ENCODE measurements around the gene ZNF778. TPM values are rescaled to one million over a fixed set of nuclear protein-coding genes. Genes with fewer than 3 reads are reported as not detected.

ZNF778 gene
- total and polyA plus RNA-seq, 2 donors (not counting 1 experiment from before 2014, with no cell fraction given) = 2.2 to 13.4 TPM

DNA sequence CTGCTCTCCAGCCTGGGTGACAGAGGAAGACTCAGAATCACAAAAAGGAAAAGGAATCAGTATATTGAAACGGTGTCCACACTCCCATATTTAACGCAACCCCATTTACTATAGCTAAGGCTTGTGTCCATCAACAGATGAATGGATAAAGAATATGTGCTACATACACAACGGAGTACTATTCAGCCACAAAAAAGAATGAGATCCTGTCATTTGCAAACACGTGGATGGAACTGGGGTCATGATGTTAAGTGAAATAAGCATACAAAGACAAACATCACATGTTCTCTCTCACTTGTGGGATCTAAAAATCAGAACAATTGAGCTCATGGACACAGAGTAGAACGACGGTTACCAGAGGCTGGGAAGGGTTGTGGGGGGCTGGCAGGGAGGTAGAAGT, 55.1 kb downstream of the ZNF778 start:
- Histone ChIP-seq H3K27ac (ENCODE audit: low read length in 2 of 2) (no peak overlapping the region), H2AFZ (ENCODE audit: insufficient read depth, low read depth, low read length, poor library complexity, severe bottlenecking) (no peak overlapping the region), H3K79me2 (ENCODE audit: control insufficient read depth, insufficient read depth, low read length) (peaks cover 53% of the 10 kb centered on the region), H3K9me3 (ENCODE audit: control extremely low read depth in 1 of 3, control insufficient read depth in 2 of 3, insufficient read depth in 1 of 3, low read length in 2 of 3) (no peaks in the 10 kb centered on the region), H3K9ac (ENCODE audit: low read length) (no peak overlapping the region), H3K4me1 (ENCODE audit: control insufficient read depth in 2 of 2, insufficient read depth in 2 of 2, low read length in 2 of 2) (no peaks in the 10 kb centered on the region), H3K4me3 (ENCODE audit: control extremely low read depth in 1 of 5, extremely low read depth in 1 of 5, insufficient read depth in 1 of 5, low read depth in 2 of 5, low read length in 4 of 5) (no peak overlapping the region), H4K20me1 (ENCODE audit: control insufficient read depth, insufficient read depth, low read length, poor library complexity, severe bottlenecking) (peaks cover 79% of the 10 kb centered on the region), H3K27me3 (replicated peaks in 1 of 4; ENCODE audit: control extremely low read depth in 1 of 4, control insufficient read depth in 3 of 4, insufficient read depth in 4 of 4, low read length in 3 of 4) (no peaks in the 10 kb centered on the region), H3K4me2 (replicated peaks; ENCODE audit: low read depth, low read length, poor library complexity, severe bottlenecking) (no peak overlapping the region), H3K36me3 (replicated peaks in 1 of 2; ENCODE audit: control extremely low read depth in 1 of 2, control insufficient read depth in 1 of 2, extremely low read depth in 1 of 2, insufficient read depth in 2 of 2, low read length in 1 of 2) (peaks cover 5 to 74% of the 10 kb centered on the region in 2 experiments)
- H3K27me3 Mint-ChIP-seq = no peaks in the 10 kb centered on the region
- DNase-seq (no peak), ATAC-seq (ENCODE audit: low read depth) (no peak)
- TF ChIP-seq EZH2 (IDR thresholded peaks at IDR 0.05; ENCODE audit: borderline replicate concordance, insufficient read depth, low read depth, low read length, poor library complexity, severe bottlenecking) = no peak
- TF ChIP-seq, protein P1, sequence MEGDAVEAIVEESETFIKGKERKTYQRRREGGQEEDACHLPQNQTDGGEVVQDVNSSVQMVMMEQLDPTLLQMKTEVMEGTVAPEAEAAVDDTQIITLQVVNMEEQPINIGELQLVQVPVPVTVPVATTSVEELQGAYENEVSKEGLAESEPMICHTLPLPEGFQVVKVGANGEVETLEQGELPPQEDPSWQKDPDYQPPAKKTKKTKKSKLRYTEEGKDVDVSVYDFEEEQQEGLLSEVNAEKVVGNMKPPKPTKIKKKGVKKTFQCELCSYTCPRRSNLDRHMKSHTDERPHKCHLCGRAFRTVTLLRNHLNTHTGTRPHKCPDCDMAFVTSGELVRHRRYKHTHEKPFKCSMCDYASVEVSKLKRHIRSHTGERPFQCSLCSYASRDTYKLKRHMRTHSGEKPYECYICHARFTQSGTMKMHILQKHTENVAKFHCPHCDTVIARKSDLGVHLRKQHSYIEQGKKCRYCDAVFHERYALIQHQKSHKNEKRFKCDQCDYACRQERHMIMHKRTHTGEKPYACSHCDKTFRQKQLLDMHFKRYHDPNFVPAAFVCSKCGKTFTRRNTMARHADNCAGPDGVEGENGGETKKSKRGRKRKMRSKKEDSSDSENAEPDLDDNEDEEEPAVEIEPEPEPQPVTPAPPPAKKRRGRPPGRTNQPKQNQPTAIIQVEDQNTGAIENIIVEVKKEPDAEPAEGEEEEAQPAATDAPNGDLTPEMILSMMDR (IDR thresholded peaks at IDR 0.05) = no peak
- intact Hi-C loops (cut with micrococcal nuclease) = no loop called here
- WGBS (ENCODE audit: insufficient coverage) = no CpG with 5 or more reads among the region's 6 CpGs
- no peak overlapping the region for H3K4me3 Mint-ChIP-seq
- H3K9me3 Mint-ChIP-seq (ENCODE audit: insufficient read depth) = no peaks in the 10 kb centered on the region
- POLR2A ChIA-PET = no interaction called here
- H3K4me1 Mint-ChIP-seq = no peaks in the 10 kb centered on the region
- H3K27ac Mint-ChIP-seq = no peak overlapping the region
- CTCF ChIA-PET = no interaction called here

DNA sequence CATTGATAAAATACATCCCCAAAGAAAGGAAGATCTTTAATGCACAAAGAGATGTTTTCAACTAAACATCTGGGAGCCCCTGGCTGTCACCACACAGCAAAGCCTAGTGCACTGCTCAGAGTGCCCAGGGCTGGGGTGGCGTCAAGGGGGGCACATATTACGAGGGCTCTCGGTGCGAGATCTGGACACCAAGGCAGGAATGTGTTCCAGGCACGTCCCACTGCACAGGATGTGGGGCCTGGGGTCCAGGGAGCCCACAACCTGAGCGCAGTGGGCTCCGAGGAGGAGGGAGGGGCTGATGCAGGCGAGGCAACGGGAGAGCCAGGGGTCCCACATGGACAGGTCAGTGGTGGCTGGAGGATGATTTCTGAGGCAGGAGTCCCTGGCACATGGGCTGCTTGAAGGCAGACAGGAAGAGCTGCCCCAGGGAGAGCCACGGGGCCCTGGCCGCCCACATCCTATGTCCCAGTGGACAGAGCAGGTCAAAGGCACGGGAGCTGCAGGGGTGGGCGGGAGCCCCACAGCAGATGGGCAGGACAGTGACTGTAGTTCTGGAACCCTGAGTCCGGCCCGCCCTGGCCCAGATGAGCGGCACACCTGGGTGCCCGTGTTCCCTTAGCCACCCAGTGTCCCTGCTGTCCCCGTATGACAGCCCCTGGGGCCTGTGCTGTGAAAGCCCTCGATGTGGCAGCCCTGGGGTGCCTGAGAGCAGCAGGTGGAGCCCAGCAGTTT, 56.4 kb downstream of the ZNF778 start:
- POLR2A ChIA-PET = no interaction called here
- Histone ChIP-seq H3K4me1 (ENCODE audit: control insufficient read depth in 2 of 2, insufficient read depth in 2 of 2, low read length in 2 of 2) (no peaks in the 10 kb centered on the region), H3K9ac (ENCODE audit: low read length) (no peak overlapping the region), H3K4me3 (ENCODE audit: control extremely low read depth in 1 of 5, extremely low read depth in 1 of 5, insufficient read depth in 1 of 5, low read depth in 2 of 5, low read length in 4 of 5) (no peak overlapping the region), H3K79me2 (ENCODE audit: control insufficient read depth, insufficient read depth, low read length) (peaks cover 57% of the 10 kb centered on the region), H3K4me2 (replicated peaks; ENCODE audit: low read depth, low read length, poor library complexity, severe bottlenecking) (no peak overlapping the region), H3K27ac (ENCODE audit: low read length in 2 of 2) (no peak overlapping the region), H3K9me3 (ENCODE audit: control extremely low read depth in 1 of 3, control insufficient read depth in 2 of 3, insufficient read depth in 1 of 3, low read length in 2 of 3) (no peaks in the 10 kb centered on the region), H2AFZ (ENCODE audit: insufficient read depth, low read depth, low read length, poor library complexity, severe bottlenecking) (no peak overlapping the region), H4K20me1 (ENCODE audit: control insufficient read depth, insufficient read depth, low read length, poor library complexity, severe bottlenecking) (peaks cover 92% of the 10 kb centered on the region), H3K27me3 (replicated peaks in 1 of 4; ENCODE audit: control extremely low read depth in 1 of 4, control insufficient read depth in 3 of 4, insufficient read depth in 4 of 4, low read length in 3 of 4) (no peaks in the 10 kb centered on the region), H3K36me3 (replicated peaks in 1 of 2; ENCODE audit: control extremely low read depth in 1 of 2, control insufficient read depth in 1 of 2, extremely low read depth in 1 of 2, insufficient read depth in 2 of 2, low read length in 1 of 2) (peaks cover 6 to 77% of the 10 kb centered on the region in 2 experiments)
- H3K4me3 Mint-ChIP-seq = no peak overlapping the region
- WGBS (ENCODE audit: insufficient coverage) = over 99% methylated on average over 19 of the region's 19 CpGs
- DNase-seq = no peak
- intact Hi-C loops (cut with micrococcal nuclease) = no loop called here
- H3K4me1 Mint-ChIP-seq = no peaks in the 10 kb centered on the region
- TF ChIP-seq EZH2 (IDR thresholded peaks at IDR 0.05; ENCODE audit: borderline replicate concordance, insufficient read depth, low read depth, low read length, poor library complexity, severe bottlenecking) = no peak
- TF ChIP-seq, protein P1 (IDR thresholded peaks at IDR 0.05) = no peak
- no peak overlapping the region for H3K27ac Mint-ChIP-seq
- ATAC-seq (ENCODE audit: low read depth) = no peak
- no peaks in the 10 kb centered on the region for H3K27me3 Mint-ChIP-seq
- CTCF ChIA-PET = no interaction called here
- no peaks in the 10 kb centered on the region for H3K9me3 Mint-ChIP-seq (ENCODE audit: insufficient read depth)

Data from B cell (primary cell).